GM19328 (cell line): Measurements from ENCODE around the gene SERF2.
A peak's percentile ranks its signal among the peaks of the same experiment; 100 is the strongest.
"Not testable (repeated sequence)": the region's sequence is repeated elsewhere in the genome, so short reads cannot be mapped to it uniquely, and the experiment has no call there.

Experiments
- ATAC-seq: cut with Tn5 transposase; IDR thresholded peaks from one replicate; pipeline ENCODE4 v1.9.1; 2021; ENCODE audit warnings: mild to moderate bottlenecking, moderate library complexity; ENCODE audit not compliant: unreplicated experiment

SERF2 gene

DNA sequence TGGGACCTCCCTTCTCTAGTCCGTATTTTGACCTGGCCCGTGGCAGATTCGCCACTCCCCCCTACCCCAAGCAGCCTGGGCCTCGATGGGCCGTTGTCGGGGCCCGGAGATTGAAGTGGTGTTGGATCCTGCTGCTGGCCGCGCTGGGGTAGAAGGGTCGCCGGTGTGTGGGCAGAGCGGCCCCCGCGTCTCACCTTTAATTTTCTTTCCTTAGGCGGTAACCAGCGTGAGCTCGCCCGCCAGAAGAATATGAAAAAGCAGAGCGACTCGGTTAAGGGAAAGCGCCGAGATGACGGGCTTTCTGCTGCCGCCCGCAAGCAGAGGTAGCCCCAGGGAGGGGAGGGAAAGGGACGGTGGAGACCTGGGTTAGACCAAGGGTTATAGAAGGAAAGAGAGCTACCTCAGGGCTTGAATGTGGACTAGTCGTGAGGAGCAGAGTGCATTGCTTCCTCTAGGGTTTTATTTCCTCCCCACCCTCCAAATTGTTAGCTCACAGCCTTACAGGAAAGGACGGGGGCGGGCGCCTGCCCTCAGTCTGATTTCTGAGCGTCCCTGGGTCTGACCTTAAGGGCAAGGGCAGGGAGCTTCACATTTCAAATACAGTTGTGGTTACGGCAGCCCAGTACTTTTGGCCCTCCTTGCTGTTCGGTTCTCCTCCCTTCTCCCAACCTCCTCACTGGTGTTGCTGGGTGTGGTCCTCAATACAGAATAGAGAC is 799 bp downstream of the SERF2 start:
- ATAC-seq, result no peak

DNA sequence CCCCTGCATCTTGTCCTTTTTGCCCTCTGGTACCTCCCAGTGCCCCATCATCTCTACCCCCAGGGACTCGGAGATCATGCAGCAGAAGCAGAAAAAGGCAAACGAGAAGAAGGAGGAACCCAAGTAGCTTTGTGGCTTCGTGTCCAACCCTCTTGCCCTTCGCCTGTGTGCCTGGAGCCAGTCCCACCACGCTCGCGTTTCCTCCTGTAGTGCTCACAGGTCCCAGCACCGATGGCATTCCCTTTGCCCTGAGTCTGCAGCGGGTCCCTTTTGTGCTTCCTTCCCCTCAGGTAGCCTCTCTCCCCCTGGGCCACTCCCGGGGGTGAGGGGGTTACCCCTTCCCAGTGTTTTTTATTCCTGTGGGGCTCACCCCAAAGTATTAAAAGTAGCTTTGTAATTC is 1.5 kb downstream of the SERF2 start:
- no peak for ATAC-seq

DNA sequence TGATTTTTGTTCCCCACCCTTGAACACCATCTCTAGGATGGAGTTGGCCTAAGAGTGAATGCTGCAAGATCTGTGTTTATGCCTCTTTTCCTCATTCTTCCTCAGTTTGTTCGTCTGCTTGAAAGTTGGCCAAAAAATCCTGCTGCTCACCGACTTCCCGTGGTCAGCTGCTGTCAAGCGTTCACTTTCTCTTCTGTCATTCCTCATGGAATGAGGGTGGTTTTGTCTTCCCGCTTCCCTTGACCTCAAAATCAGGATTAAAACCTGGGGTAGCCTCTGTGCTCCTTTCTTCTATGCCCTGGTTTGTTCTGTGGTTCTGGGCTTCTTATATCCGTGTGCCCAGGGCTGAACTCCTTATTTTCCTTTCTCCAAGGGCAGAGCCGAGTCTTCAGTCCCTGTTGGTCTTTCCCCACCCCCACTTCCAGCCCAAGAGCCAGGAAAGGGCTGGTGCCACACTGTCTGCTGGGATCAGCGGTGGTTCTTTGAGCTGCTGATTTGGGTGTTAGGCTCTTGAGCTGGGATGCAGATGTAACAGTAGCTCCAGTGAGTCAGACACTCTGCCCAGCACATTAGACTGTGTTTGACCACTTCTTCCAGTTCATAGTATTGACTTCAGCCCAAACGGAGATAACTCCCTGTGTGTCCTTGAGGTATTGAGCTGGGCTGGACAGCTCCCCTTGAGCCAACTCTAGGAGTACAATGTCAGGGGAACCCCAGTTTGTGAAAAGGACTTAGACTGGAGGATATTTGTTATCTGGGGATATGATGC is 2.3 kb downstream of the SERF2 start:
- ATAC-seq, result no peak

DNA sequence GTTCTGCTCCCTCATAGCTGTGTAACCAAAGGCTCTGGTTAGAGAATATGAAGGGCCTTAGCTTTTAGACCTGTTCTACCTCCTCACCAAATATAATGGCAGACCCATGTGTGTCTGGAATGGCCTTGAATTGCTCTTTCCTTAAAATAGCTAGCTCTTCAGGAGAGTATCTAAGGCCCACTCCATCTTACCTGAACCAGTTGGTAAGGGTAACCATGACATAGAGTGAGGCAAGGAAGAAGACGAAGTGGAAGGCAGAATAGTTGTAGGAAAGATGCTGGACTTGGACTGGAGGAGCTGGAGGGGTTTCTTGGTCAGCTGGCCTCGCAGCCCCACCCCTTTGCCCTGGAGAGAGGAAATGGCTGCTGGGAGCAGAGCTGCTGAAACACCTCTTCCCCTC is 3.1 kb downstream of the SERF2 start:
- no peak for ATAC-seq

GRCh38 chr15:43795997-43796396 is 3.9 kb downstream of the SERF2 start:
- ATAC-seq, result no peak

DNA sequence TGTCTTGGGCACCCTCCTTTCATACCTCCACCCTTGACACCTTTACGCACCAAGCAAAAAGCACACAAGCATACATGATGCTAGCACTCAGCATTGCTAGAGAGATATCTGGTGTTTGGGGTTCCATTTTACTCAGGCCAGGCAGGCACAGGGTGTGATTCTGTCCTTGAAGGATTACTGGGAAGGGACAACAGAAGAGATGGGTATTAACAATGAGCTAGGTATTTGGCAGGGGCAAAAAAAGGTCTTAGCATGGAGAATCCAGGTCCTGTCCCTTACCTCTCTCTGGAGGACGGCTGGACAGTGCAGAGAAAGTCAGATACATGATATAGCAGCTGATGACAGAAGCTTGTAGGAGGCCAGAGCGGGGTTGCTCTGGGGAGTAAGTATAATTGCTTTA is 4.4 kb downstream of the SERF2 start:
- no peak for ATAC-seq

DNA sequence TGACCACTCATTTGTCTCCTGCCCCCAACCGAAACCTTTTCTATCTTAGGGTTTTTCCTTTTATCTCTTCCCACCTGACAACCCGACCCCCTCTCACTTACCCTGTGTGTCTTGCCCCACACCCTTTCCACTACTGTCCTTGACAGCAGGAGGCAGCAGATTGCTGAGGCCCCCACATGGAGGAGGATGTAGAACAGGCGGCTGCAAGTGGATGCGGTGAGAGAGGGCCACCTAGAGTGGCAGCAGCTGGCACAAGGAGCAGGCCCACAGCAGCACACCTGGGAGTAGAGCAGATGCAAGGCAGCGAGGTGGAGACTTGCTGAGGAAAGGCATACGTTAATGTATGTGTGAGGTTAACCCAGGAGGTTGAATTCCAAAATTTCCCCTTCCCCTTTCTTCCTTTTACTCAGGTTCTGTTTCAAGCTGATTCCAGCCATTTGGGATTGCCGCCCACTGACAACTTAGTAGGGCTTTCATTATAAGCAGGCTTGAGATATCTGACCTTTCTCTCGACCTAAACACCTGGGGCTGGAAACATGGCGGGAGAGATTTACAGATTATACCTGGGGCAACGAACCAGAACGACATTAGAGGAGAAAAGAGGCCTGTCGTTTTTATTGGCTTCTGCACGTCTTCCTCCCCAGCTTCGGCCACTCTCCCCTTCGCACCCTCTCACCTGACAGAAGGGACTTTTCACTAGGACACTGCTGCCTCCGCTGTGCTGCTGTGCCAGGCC is 7.3 kb downstream of the SERF2 start:
- no peak for ATAC-seq

- ATAC-seq, result no peak
Measured at GRCh38 chr15:43799945-43800285, 7.8 kb downstream of the SERF2 start, which contains the start of gene SERINC4. Gene SERINC4 (minus strand): TSS chr15:43800220. CDS start chr15:43799986, 234 bp downstream.

GRCh38 chr15:43800286-43801141 is 8.4 kb downstream of the SERF2 start, which contains the start of gene HYPK:
Gene HYPK (plus strand): TSS chr15:43800599. CDS start chr15:43800623, 24 bp downstream.
- peak; percentile 87 for ATAC-seq

- ATAC-seq, result not testable (repeated sequence)
Measured at GRCh38 chr15:43802676-43803075, 10.6 kb downstream of the SERF2 start.

GRCh38 chr15:43808435-43808950 is 16.4 kb downstream of the SERF2 start:
- no peak for ATAC-seq

GRCh38 chr15:43808960-43809678 is 17.0 kb downstream of the SERF2 start:
- ATAC-seq, result peak; percentile 53

GRCh38 chr15:43815064-43815463 is 22.9 kb downstream of the SERF2 start:
- not testable (repeated sequence) for ATAC-seq

DNA sequence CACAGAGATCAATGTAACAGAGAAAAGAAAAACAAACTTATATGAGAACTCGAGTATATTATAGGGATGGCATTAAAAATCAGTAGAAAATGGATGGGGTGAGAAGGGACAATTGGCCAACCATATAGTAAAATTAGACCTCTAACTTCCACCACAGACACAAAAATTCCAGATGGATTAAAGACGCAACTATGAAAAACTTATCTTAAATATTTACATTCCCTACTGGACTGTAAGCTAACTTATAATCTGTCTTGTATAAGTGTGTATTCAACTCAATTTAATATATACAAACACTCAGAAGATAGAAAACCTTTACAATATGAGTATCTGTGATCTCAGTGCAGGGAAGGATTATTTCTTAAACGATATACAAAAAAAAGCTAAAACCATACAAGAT is 29.4 kb downstream of the SERF2 start:
- ATAC-seq, result no peak

DNA sequence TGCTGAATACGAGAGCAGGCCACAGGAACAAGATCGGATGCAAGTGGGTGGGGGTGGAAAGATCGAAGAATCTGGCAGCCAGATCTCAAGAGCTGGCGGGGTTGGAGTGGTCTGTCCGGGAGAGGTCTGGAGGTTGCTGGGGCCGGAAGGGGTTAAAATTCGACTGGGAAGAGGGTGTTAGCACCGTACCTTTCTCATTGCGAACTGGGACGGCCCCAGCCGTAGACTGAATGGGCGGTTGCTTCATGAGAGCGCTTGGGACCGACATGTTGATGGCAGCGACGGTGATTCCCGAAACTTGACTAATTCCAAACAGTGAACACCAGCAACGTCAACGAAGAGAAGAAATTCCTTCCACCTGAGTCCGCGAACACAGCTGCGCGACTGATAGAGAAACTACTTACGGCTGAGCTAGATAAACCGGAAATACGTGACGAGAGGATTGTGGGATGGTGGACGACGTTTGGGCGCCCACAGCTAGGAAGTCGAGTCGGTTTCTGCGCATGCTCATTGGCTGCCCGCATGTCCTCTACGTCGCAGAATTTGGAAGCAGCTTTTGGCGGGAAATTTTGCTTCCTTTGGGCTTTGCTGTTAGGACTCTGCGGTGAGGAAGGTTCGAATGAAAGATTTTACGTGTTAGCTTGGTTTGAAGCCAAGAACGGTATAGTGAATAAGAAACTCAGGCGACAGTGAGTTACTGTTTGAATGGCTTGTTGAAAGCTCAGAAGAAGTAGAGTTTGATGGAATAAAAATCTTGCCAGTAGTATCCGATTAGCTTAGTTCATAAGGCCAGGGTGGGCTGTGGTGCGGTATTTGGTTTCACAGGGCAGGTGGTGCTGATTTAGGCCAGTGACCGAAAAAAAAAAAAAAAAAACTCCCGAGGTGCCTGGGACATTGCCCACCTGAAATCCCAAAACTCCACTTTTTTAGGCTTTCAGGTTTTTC is 32.5 kb downstream of the SERF2 start, which contains the start of gene MFAP1:
TSS of gene MFAP1 (minus strand) at position 389 of the 945 bp plus-strand sequence. CDS start at position 268, 121 bp downstream.
- ATAC-seq, result peak; percentile 54

DNA sequence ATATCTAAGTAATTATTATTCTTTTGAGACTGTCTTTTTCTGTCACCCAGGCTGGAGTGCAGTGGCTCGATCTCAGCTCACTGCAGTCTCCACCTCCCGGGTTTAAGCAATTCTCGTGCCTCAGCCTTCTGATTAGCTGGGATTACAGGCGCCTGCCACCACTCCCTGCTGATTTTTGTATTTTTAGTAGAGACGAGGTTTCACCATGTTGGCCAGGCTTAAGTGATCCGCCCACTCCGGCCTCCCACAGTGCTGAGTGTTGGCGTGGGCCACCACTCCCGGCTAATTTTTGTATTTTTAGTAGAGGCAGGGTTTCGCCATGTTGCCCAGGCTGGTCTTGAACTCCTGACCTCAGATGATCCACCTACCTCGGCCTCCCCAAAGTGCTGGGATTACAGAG is 33.2 kb downstream of the SERF2 start:
- ATAC-seq, result not testable (repeated sequence)

DNA sequence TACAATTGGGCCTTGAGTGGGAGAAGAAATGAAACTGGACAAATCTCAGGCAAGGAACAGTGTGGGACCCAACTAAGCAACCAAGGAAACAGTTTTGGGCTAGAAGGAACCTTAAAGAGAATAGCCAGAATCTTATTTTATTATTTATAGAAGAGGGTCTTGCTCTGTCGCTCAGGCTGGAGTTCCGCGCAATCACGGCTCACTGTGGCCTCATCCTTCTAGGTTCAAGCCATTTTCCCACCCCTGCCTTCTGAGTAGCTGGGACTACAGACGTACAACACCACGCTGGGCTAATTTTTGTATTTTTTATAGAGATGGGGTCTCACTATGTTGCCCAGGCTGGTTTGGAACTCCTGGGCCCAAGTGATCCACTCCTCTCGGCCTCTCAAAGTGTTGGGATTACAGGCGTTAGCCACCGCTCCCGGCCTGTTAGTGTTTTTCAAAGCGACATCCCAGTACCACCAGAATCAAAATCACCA is 33.9 kb downstream of the SERF2 start:
- ATAC-seq, result no peak
